HEK293 (cell line): ENCODE results near the gene ADGRB3.

Source experiments
- CTCF ChIA-PET: fragments of 350-600 bp; formaldehyde crosslinking; extraction: SDS; loops from one replicate; lab custom pipeline; 2021; ENCODE audit warnings: antibody characterized with exemption; lab: Yijun Ruan, JAX
- POLR2A ChIA-PET: fragments of 300-600 bp; formaldehyde crosslinking; extraction: SDS; loops from one replicate; lab custom pipeline; 2020; ENCODE audit warnings: antibody characterized with exemption, inconsistent platforms; lab: Yijun Ruan, JAX
- H3K27ac ChIP-seq: fragments of 200-500 bp; sonication (Bioruptor generic); 2 replicates; pipeline ENCODE4 v1.5.1; 2014; ENCODE audit warnings: low read depth, low read length, control low read depth, inconsistent platforms; ENCODE audit errors: extremely low read depth
- H3K36me3 ChIP-seq, 2 experiments: fragments of 200-500 bp in 1 of 2; sonication (Bioruptor generic) in 1 of 2; 1 replicate in 1 of 2; 2 replicates in 1 of 2; pipeline ENCODE4 v1.5.1; 2014 to 2017; ENCODE audit warnings: inconsistent platforms in 2 of 2, low read length in 2 of 2; ENCODE audit not compliant: control insufficient read depth in 2 of 2, insufficient read depth in 1 of 2
- H3K4me1 ChIP-seq: fragments of 200-500 bp; sonication (Bioruptor generic); 2 replicates; pipeline ENCODE4 v1.5.1; 2014; ENCODE audit warnings: mild to moderate bottlenecking, low read length, inconsistent platforms; ENCODE audit not compliant: control insufficient read depth, insufficient read depth
- H3K4me3 ChIP-seq: 2 replicates; pipeline ENCODE4 v1.5.1; 2011; ENCODE audit warnings: low read depth, mild to moderate bottlenecking, control low read depth, low read length, moderate library complexity
- H3K9me3 ChIP-seq: fragments of 200-500 bp; sonication (Bioruptor generic); 2 replicates; pipeline ENCODE4 v1.5.1; 2014; ENCODE audit warnings: low read depth, low read length, inconsistent platforms; ENCODE audit not compliant: control insufficient read depth, insufficient read depth
- EGR2 ChIP-seq: fragments of 450-650 bp; formaldehyde crosslinking; IDR thresholded peaks from 2 replicates; pipeline ENCODE4 v1.5.1; 2016; ENCODE audit warnings: low read depth, missing biosample characterization, missing genetic modification characterization
- GLI4 ChIP-seq: fragments of 450-650 bp; formaldehyde crosslinking; IDR thresholded peaks from 2 replicates; pipeline ENCODE4 v1.5.1; 2016; ENCODE audit warnings: missing biosample characterization, missing genetic modification characterization
- HOXA7 ChIP-seq: sonication (generic); formaldehyde crosslinking; IDR thresholded peaks from 2 replicates; pipeline ENCODE4 v1.8.1; 2022; ENCODE audit warnings: missing genetic modification reagents, borderline replicate concordance
- HOXC10 ChIP-seq: sonication (generic); formaldehyde crosslinking; IDR thresholded peaks from 2 replicates; pipeline ENCODE4 v1.8.1; 2023; ENCODE audit warnings: mild to moderate bottlenecking, missing genetic modification reagents
- KLF10 ChIP-seq: fragments of 450-650 bp; IDR thresholded peaks from 2 replicates; pipeline ENCODE4 v1.5.1; 2018; ENCODE audit warnings: missing biosample characterization, mild to moderate bottlenecking, missing genetic modification characterization
- KLF16 ChIP-seq: fragments of 450-650 bp; formaldehyde crosslinking; IDR thresholded peaks from 2 replicates; pipeline ENCODE4 v1.5.1; 2017; ENCODE audit warnings: missing biosample characterization, missing genetic modification characterization
- KLF7 ChIP-seq: fragments of 450-650 bp; formaldehyde crosslinking; IDR thresholded peaks from 2 replicates; pipeline ENCODE4 v1.5.1; 2016; ENCODE audit warnings: missing biosample characterization, missing genetic modification characterization, borderline replicate concordance
- OSR2 ChIP-seq: fragments of 450-650 bp; formaldehyde crosslinking; IDR thresholded peaks from 2 replicates; pipeline ENCODE4 v1.5.1; 2016; ENCODE audit warnings: missing biosample characterization, missing genetic modification characterization
- RBAK ChIP-seq: fragments of 450-650 bp; formaldehyde crosslinking; IDR thresholded peaks from 2 replicates; pipeline ENCODE4 v1.5.1; 2016; ENCODE audit warnings: missing biosample characterization, missing genetic modification characterization
- SALL2 ChIP-seq: fragments of 450-650 bp; formaldehyde crosslinking; IDR thresholded peaks from 2 replicates; pipeline ENCODE4 v1.5.0; 2017; ENCODE audit warnings: missing biosample characterization, mild to moderate bottlenecking, missing genetic modification characterization, borderline replicate concordance
- ZBTB20 ChIP-seq: fragments of 450-650 bp; formaldehyde crosslinking; IDR thresholded peaks from 2 replicates; pipeline ENCODE4 v1.5.1; 2016; ENCODE audit warnings: missing biosample characterization, missing genetic modification characterization
- ZFP41 ChIP-seq: fragments of 450-650 bp; formaldehyde crosslinking; IDR thresholded peaks from 2 replicates; pipeline ENCODE4 v1.5.1; 2016; ENCODE audit warnings: missing biosample characterization, missing genetic modification characterization, borderline replicate concordance
- ZNF223 ChIP-seq: fragments of 450-650 bp; formaldehyde crosslinking; IDR thresholded peaks from 2 replicates; pipeline ENCODE4 v1.5.1; 2016; ENCODE audit warnings: missing biosample characterization, missing genetic modification characterization
- ZNF341 ChIP-seq: fragments of 450-650 bp; formaldehyde crosslinking; IDR thresholded peaks from 2 replicates; pipeline ENCODE4; 2016; ENCODE audit warnings: low read depth, missing biosample characterization, missing genetic modification characterization
- ZNF433 ChIP-seq: fragments of 450-650 bp; formaldehyde crosslinking; IDR thresholded peaks from 2 replicates; pipeline ENCODE4 v1.5.1; 2016; ENCODE audit warnings: missing biosample characterization, missing genetic modification characterization, low read depth
- ZNF501 ChIP-seq: fragments of 450-650 bp; formaldehyde crosslinking; IDR thresholded peaks from 2 replicates; pipeline ENCODE4 v1.5.1; 2016; ENCODE audit warnings: missing biosample characterization, missing genetic modification characterization
- ZNF530 ChIP-seq: fragments of 450-650 bp; formaldehyde crosslinking; IDR thresholded peaks from 2 replicates; pipeline ENCODE4 v1.5.1; 2016; ENCODE audit warnings: low read depth, missing biosample characterization, missing genetic modification characterization
- ZNF555 ChIP-seq: fragments of 450-650 bp; formaldehyde crosslinking; conservative IDR thresholded peaks from 2 replicates; pipeline ENCODE4 v1.5.1; 2017; ENCODE audit warnings: missing biosample characterization, mild to moderate bottlenecking, missing genetic modification characterization, inconsistent platforms
- TF ChIP-seq, protein P1 (sequence below): fragments of 450-650 bp; formaldehyde crosslinking; IDR thresholded peaks from 2 replicates; pipeline ENCODE4 v1.5.0; 2017; ENCODE audit warnings: missing biosample characterization, missing genetic modification characterization, borderline replicate concordance
- TF ChIP-seq, protein P2 (sequence below): fragments of 450-650 bp; formaldehyde crosslinking; IDR thresholded peaks from 2 replicates; pipeline ENCODE4 v1.5.1; 2016; ENCODE audit warnings: missing biosample characterization, missing genetic modification characterization
- TF ChIP-seq, protein P3 (sequence below): fragments of 450-650 bp; formaldehyde crosslinking; IDR thresholded peaks from 2 replicates; pipeline ENCODE4 v1.5.1; 2016; ENCODE audit warnings: missing biosample characterization, missing genetic modification characterization
- TF ChIP-seq, protein P4 (sequence below): fragments of 450-650 bp; formaldehyde crosslinking; IDR thresholded peaks from 2 replicates; pipeline ENCODE4 v1.5.1; 2016; ENCODE audit warnings: missing biosample characterization, missing genetic modification characterization

The ADGRB3 gene

DNA sequence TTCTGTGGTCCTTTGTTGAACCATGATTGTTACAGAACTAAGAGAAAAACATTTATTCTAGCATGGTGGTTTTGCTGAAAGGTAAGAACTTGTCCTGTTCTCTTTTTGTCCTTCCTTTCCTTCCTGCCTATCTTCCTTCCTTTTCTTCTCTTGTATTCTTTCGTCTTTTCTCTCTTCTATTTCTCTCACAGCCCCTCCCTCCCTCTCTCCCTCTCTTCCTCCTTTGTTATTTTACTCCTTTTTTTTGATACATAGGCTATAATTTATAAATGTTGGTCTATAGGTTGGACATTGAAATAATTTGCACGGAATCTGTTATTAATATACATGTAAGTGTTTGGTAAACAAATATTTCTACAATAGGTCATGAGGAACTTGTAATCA is 18.6 kb downstream of the ADGRB3 start:
- POLR2A ChIA-PET: no interaction called here
- Histone ChIP-seq H3K27ac (no peak overlapping the region), H3K4me1 (no peaks in the 10 kb centered on the region), H3K36me3 (no peaks in the 10 kb centered on the region), H3K9me3 (no peaks in the 10 kb centered on the region), H3K4me3 (no peak overlapping the region)
- CTCF ChIA-PET: interaction anchor here (0.6 to 0.7 kb wide), 2 partner anchors 18 to 125 kb away, joined by 3 read pairs; no protein-coding TSS in a partner anchor
- TF ChIP-seq KLF16 (tag by site-specific recombination): no peak
- no peak for TF ChIP-seq ZNF530 (tag by site-specific recombination)
- TF ChIP-seq ZNF433 (tag by site-specific recombination): no peak
- TF ChIP-seq GLI4 (tag by site-specific recombination): no peak
- TF ChIP-seq ZBTB20 (tag by site-specific recombination): no peak
- TF ChIP-seq ZFP41 (tag by site-specific recombination): no peak
- TF ChIP-seq, protein P1, sequence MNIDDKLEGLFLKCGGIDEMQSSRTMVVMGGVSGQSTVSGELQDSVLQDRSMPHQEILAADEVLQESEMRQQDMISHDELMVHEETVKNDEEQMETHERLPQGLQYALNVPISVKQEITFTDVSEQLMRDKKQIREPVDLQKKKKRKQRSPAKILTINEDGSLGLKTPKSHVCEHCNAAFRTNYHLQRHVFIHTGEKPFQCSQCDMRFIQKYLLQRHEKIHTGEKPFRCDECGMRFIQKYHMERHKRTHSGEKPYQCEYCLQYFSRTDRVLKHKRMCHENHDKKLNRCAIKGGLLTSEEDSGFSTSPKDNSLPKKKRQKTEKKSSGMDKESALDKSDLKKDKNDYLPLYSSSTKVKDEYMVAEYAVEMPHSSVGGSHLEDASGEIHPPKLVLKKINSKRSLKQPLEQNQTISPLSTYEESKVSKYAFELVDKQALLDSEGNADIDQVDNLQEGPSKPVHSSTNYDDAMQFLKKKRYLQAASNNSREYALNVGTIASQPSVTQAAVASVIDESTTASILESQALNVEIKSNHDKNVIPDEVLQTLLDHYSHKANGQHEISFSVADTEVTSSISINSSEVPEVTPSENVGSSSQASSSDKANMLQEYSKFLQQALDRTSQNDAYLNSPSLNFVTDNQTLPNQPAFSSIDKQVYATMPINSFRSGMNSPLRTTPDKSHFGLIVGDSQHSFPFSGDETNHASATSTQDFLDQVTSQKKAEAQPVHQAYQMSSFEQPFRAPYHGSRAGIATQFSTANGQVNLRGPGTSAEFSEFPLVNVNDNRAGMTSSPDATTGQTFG: no peak
- TF ChIP-seq, protein P2, sequence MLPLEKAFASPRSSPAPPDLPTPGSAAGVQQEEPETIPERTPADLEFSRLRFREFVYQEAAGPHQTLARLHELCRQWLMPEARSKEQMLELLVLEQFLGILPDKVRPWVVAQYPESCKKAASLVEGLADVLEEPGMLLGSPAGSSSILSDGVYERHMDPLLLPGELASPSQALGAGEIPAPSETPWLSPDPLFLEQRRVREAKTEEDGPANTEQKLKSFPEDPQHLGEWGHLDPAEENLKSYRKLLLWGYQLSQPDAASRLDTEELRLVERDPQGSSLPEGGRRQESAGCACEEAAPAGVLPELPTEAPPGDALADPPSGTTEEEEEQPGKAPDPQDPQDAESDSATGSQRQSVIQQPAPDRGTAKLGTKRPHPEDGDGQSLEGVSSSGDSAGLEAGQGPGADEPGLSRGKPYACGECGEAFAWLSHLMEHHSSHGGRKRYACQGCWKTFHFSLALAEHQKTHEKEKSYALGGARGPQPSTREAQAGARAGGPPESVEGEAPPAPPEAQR (tag by site-specific recombination): no peak
- no peak for TF ChIP-seq RBAK (tag by site-specific recombination)
- TF ChIP-seq OSR2 (tag by site-specific recombination): no peak

DNA sequence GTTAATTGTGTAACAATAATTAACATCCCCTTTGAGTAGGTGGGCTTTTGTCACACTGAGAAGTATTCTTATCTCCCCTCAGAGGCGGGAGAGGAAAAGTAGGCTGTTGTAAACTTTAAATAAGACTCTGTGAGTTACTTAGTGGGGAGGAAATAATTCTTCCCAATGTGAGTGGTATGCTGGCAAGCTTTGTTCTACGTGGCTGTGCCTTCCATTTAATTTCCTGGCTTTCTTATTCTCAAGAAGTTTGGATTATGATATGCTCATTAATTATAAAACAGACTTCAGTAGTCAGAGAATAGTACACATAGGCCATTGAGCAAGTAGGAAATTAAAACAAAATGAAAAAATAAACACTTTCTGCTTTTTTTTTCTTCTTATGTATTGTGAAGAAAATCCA is 19.1 kb downstream of the ADGRB3 start:
- Histone ChIP-seq H3K27ac (no peak overlapping the region), H3K4me1 (no peaks in the 10 kb centered on the region), H3K4me3 (no peak overlapping the region), H3K9me3 (no peaks in the 10 kb centered on the region), H3K36me3 (no peaks in the 10 kb centered on the region)
- no peak for TF ChIP-seq SALL2 (tag by site-specific recombination)
- TF ChIP-seq ZNF341 (tag by site-specific recombination): no peak
- TF ChIP-seq ZNF223 (tag by site-specific recombination): no peak
- no peak for TF ChIP-seq ZNF555
- no peak for TF ChIP-seq KLF10 (tag by site-specific recombination)
- TF ChIP-seq KLF7 (tag by site-specific recombination): no peak
- TF ChIP-seq ZNF501 (tag by site-specific recombination): no peak
- TF ChIP-seq, protein P3, sequence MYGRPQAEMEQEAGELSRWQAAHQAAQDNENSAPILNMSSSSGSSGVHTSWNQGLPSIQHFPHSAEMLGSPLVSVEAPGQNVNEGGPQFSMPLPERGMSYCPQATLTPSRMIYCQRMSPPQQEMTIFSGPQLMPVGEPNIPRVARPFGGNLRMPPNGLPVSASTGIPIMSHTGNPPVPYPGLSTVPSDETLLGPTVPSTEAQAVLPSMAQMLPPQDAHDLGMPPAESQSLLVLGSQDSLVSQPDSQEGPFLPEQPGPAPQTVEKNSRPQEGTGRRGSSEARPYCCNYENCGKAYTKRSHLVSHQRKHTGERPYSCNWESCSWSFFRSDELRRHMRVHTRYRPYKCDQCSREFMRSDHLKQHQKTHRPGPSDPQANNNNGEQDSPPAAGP (tag by site-specific recombination): no peak
- TF ChIP-seq, protein P4, sequence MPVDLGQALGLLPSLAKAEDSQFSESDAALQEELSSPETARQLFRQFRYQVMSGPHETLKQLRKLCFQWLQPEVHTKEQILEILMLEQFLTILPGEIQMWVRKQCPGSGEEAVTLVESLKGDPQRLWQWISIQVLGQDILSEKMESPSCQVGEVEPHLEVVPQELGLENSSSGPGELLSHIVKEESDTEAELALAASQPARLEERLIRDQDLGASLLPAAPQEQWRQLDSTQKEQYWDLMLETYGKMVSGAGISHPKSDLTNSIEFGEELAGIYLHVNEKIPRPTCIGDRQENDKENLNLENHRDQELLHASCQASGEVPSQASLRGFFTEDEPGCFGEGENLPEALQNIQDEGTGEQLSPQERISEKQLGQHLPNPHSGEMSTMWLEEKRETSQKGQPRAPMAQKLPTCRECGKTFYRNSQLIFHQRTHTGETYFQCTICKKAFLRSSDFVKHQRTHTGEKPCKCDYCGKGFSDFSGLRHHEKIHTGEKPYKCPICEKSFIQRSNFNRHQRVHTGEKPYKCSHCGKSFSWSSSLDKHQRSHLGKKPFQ: no peak
- no peak for TF ChIP-seq HOXA7 (CRISPR knock-in tag)
- TF ChIP-seq HOXC10 (CRISPR knock-in tag): no peak
- TF ChIP-seq EGR2 (tag by site-specific recombination): no peak
- ChIA-PET CTCF (interaction anchor here (0.7 kb wide), 1 partner anchor 125 kb away, joined by 3 read pairs; no protein-coding TSS in a partner anchor), POLR2A (no interaction called here)
